ENCODE measurements around the gene SH2D6.
"Not testable (repeated sequence)": the region's sequence is repeated elsewhere in the genome, so short reads cannot be mapped to it uniquely, and the experiment has no call there.

The SH2D6 gene

DNA sequence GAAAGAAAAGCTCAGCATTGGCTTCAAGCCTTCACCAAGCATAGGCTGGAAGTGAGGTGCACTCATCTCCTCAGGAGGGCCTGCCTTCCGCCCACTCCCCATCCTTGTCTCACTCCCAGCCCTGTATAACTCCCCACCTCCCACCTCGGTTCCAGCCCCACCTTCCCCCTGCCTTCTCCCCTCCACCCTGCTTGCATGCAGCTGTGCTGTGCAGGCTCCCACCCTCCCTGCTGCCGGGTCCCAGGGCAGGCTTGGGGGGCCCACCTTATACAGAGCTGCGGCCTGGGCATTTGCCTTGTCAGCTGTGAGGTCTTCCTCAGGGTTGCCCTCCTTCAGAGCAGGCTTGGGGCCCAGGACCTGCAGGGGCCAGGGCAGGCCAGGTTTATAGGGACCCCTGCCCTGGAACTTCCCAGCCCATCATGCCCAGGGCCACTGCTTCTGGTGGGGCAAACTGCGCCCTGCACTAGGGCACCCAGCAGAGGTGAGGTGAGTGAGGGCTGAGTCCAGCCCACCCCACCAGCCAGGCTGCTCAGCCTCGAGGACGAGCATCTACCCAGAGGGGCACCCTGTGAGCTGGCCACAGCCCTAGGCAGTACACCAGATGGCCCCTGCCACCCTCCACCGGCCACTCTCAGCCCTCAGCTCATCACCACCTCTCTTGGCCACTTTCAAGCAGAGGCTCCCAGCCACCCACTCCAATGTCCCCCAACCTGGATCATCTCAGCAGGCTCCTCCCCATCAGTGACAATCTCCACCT, 19.9 kb upstream of the SH2D6 start:
- no peak for DNase-seq

DNA sequence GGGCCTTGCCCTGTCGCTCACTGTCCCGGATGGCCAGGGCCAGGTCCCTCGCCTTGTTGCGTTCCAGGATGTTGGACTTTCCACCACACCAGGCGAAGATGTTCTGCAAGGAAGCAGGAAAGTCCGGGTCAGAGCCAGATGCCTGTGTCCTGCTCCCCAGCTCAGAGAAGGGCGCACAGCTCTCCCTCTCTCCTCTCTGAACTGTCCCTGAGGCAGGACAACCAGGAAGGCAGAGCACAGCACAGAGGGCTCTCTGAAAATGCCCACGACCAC, 19.4 kb upstream of the SH2D6 start:
- DNase-seq = no peak

- no peak for DNase-seq
These were observed 18.5 kb upstream of the SH2D6 start for GRCh38 chr2:85400023-85400422.

DNA sequence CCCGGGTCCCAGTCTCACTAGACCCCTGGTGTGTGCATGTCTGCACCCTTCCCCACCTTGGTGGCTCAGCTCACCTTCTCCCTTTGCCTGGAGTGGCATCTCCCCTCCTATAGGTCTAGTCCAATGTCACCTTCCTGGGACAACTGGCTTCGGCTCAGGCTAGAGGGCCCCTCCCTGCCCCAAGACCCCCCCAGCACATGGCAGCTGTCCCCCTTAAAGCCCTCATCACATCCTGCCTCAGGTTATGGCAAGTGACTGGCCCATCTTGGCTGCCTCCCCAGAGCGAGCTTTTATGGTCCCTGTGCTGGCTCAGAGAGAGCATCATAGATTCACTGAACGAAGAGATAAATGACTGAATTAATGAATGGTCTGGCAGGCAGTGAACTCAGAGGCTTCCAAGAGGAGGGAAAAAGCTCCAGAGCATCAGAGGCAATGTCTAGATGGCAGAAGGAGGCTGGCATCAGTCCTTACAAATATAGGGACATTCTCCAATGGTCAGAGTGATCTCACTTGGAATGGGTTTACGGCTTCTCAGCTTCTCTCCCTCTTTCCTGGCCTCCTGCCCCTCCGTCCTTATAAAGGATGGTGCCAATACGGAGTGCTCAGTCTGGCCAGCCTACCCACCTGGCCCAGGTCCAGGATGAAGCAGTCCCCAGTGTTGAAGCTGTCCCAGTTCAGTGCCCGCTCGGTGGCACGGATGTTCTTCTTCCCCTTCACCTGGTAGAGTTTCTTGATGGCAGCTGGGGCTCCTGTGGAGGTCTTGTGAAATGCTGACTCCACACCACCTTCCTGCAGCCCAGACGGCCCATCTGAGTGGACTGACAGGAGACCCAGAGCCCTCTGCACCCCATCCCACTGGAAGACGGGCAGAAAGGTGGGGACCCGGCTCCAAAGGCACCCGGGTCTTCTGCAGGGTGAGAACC, 17.7 kb upstream of the SH2D6 start:
- no peak for DNase-seq

GRCh38 chr2:85401464-85401805, 17.1 kb upstream of the SH2D6 start:
- no peak for DNase-seq

DNA sequence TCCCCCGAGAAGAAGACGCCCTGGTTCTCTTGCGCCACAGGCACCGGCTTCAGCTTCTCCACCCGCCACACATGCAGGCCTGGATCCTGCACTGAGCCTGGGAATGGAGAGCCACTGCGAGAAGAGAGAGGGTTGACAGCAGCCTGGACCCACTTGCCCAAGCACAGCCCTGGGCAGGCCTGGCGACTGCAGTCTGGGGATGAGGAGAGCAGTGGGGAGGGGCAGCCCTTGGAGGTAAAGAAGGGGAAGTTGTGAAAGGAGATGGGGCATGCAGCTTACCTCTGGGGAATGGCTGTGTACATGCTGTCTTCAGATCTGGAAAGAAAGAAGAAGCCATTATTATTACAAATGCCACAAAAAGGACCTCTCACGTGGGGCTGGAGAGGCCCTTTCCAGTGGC, 16.7 kb upstream of the SH2D6 start:
- no peak for DNase-seq

- DNase-seq = no peak
These were observed 13.1 kb upstream of the SH2D6 start for GRCh38 chr2:85405201-85406059.

DNA sequence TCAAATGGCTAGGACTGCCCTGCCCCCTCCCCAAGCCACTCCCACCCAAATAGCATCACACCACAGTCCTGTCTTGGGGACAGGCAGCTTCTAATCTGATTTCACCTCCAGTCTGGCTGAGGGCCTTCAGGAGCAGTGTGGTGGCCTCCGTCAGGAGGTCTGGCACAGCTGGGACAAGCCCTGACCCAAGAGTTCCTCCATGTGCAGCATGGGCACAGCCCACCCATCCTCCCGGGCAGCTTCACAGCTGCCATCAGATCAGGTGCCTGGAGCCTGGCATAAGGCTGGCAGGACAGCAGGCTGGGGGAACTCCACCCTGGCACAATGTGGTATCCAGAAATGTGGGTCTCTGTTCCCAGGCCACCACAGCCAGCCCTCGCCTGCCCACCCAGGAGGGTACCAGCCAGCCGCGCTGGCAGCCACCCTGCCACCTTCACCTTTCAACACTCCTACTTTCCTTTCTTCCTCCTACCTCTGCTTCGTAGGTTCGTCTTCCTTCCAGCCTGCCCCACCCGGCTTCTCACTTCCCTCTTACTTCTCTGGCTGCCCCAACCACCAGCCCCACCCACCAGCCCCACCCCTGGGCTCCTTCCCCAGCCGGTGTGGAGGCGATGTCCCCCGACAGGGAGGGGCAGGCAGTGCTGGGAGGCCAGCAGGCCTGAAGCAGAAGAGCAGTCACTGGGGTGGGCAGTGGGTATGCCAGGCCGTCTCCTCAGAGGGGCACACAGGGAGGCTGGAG, 8.5 kb upstream of the SH2D6 start, which contains the start of gene CAPG:
Gene CAPG, minus strand, starts transcription at position 522 of the 739 bp plus-strand sequence. CDS start 8,221 bp downstream, outside the sequence.
- DNase-seq = no peak

DNA sequence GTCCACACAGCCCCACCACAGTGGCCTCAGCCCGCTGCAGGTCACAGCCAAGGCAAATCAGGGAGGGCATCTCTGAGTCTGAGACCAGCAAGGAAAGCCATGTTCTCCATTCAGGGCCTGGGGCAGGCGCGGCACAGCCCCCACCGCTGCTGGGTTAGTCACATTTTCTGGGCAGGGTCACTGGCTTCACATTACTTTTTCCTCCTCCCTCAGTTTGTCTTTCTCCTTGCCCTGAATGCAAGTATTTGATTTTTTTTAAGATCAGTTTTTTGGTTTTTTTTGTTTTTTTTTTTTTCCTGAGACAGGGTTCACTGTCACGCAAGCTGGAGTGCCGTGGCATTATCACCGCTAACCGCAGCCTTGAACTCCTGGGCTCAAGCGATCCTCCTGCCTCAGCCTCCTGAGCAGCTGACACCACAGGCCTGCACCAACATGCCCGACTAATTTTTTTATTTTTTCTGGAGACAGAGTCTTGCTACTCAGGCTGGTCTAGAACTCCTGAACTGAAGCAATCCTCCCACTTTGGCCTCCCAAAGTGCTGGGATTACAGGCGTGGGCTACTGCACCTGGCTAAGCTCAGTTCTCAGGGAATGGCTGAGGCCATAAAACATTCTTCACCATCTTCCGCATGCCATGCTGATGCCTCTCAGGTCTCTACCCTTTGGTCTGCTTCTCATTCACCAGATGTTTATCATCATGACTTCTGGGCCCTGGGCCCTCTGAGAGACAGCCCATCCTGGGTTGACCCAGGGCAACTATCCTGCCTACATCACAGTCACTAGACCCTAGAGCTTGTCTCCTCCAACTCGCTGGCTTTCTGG, 7.7 kb upstream of the SH2D6 start:
- DNase-seq = no peak

DNA sequence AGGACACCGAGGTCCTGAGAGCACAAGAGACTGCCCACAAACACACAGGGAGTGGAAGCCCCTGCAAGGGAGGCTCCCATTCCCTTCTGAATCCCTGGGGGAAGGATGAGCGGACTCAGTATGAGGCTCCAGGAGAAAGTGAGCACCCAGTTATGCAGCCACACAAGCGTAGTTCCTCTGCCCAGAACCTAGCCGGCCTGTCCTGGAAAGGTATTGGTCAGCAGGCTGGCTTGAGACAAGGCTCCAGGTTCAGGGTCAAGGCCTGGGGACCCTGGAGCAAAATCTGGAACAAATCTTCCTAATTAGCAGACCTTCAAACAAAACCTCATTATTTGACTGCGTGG, 7.1 kb upstream of the SH2D6 start:
- no peak for DNase-seq

GRCh38 chr2:85413592-85414420, 4.7 kb upstream of the SH2D6 start:
- DNase-seq = no peak

DNA sequence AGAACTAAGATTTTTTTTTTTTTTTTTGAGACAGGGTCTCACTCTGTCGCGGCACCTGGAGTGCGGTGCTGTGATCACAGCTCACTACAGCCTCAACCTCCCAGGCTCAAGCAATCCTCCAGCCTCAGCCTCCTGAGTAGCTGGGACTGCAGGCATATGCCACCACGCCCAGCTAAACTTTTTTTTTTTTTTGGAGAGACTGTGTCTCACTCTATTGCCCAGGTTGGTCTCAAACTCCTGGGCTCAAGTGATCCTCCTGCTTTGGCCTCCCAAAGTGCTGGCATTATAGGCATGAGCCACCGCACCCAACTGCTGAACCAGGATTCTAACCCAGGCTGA, 4.1 kb upstream of the SH2D6 start:
- DNase-seq = not testable (repeated sequence)

- DNase-seq = no peak
These were observed 3.6 kb upstream of the SH2D6 start for GRCh38 chr2:85414761-85415553.

DNA sequence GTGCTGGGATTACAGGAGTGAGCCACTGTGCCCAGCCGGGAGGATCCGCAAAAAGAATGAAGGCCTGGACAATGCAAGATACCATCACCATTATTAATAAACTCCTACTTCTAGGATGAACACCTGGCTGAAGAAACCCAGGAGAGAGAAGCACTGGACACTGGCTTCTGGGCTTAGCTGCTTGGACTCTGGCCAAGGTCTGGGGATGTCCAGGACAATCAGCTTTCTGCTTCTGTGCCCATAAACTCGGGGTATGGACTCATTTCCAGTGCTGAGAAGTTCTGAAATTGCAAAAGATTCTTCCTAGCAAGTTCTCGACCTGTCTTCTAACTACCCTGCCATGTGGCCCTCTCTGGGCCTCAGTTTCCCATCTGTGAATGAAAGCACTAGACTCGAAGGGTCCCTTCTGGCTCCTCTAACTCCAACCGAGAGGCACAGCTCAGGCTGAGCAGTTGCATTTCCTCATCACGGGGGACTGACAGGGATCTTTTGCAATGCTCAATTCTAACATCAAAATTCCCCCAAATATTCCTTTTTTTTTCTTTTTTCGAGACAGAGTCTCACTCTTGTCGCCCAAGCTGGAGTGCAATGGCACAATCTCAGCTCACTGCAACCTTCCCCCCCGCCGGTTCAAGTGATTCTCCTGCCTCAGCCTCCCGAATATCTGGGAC, 2.4 kb upstream of the SH2D6 start:
- no peak for DNase-seq

- DNase-seq = no peak
These were observed 628 bp downstream of the SH2D6 start for GRCh38 chr2:85419009-85419675.

DNA sequence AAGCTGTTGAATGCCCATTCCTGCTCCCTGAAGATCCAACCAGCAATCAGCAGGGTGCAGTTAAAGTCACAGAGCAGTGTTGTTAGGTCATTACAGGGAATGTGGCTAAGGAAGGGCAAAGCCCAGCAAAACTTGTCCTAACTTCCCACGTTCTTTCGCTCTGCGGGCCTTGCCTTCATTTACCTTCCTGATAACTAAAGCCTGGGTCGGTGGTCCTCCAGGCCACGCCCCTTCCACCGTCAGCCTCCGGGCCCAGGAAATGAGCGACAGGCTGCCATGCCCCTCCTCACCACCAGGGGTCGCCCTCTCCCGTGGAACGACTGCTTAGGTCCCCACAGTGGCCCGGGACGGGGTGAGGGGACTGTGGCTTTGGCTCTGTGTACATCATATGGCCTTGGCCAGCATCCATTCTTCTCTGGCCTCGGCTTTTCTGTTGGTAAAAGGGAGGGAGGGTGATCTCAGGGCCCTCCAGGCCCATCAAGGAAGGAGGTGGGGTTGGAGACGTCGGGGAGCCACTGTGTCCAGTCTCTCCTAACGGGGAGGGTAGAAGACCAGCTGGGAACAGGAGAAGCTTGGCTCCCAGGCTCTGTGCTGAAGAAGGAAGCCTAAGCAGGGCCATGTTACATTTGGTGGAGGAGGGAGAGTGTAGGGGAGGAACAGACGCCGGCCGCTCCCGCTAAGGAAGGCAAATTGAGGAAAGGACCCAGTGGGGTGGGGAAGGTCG, 2.2 kb downstream of the SH2D6 start:
- peak; percentile 89 for DNase-seq

- DNase-seq = no peak
These were observed 3.0 kb downstream of the SH2D6 start for GRCh38 chr2:85421260-85422071.

Data from midbrain (tissue), 1 donor.